Measurements from ENCODE around the gene RTN1. TPM values are rescaled to one million over a fixed set of nuclear protein-coding genes. Genes with fewer than 3 reads are reported as not detected.

The RTN1 gene
- total RNA-seq, 2 experiments from 2014 or later = not detected

DNA sequence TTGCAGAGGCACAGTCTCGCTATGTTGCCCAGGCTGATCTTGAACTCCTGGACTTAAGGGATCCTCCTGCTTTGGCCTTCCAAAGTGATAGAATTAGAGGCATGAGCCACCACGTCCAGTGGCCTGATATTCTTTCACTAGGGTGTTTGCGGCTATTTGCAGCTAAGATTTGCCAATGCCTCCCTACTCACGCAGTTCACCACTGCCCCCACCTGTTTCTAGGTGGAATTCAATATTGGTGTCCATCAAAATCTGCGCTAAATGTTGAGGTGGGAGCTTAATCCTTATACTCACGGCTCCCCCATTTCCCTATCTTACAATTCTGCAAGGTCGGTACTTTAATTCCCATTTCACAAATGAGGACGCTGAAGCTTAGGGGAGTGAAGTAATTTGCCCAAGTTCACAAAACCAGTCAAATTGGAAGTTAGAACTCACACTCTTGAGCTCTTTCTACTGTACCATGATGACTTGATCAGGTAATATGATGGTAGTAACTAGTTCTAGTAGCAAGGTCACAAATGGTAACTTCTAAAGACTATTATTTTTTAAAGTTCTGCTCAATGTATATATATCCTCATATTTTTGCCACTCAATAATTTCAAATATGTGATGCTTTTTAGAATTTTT, 27.3 kb upstream of the RTN1 start:
- intact Hi-C loops (cut with micrococcal nuclease; ENCODE audit: unreplicated experiment) = no loop called here
- BruUV-seq (replicated peaks) = no TSS peak

DNA sequence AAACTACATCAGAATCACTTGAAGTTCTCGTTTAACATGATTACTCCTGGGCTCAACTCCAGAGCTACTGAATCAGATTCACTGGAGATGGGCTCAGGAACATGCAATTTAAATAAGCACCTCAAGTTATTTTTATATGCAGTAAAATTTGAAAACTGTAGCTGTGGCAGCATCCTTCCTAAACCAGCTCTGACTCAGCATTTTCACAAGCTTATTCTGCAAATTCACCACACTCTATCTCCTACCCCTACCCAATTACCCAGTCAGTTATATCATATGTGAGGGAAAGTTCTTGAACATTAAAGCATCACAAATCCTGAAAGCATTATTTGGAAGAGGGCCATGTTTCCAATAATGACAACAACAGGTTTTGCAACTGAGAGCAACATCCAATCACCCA, 25.1 kb upstream of the RTN1 start:
- no peak for DNase-seq (ENCODE audit: low spot score)
- intact Hi-C loops (cut with micrococcal nuclease; ENCODE audit: unreplicated experiment) = no loop called here
- Histone ChIP-seq H3K9me2 (ENCODE audit: insufficient read depth, low read length) (no peaks in the 10 kb centered on the region), H3K27ac (ENCODE audit: low read depth, low read length, poor library complexity, severe bottlenecking) (no peak overlapping the region), H2AFZ (ENCODE audit: low read length) (no peak overlapping the region), H3K4me2 (ENCODE audit: low read length) (no peak overlapping the region), H3K9me3 (ENCODE audit: low read length) (no peaks in the 10 kb centered on the region), H3K4me3 (ENCODE audit: low read depth, low read length, poor library complexity, severe bottlenecking) (no peak overlapping the region), H3K79me2 (ENCODE audit: insufficient read depth, low read depth, low read length) (no peaks in the 10 kb centered on the region), H4K20me1 (ENCODE audit: insufficient read depth, low read length) (no peaks in the 10 kb centered on the region), H3K4me1 (ENCODE audit: insufficient read depth, low read length, poor library complexity, severe bottlenecking) (no peaks in the 10 kb centered on the region), H3K36me3 (ENCODE audit: insufficient read depth, low read length) (no peaks in the 10 kb centered on the region)
- CTCF ChIA-PET (ENCODE audit: unreplicated experiment) = no interaction called here
- BruUV-seq (replicated peaks) = no TSS peak
- POLR2A ChIA-PET = interaction anchor here (0.6 kb wide), 1 partner anchor 403 kb away, joined by 3 read pairs; no protein-coding TSS in a partner anchor
- no peak for TF ChIP-seq EZH2phosphoT487 (IDR thresholded peaks at IDR 0.05; ENCODE audit: borderline replicate concordance, low read depth, low read length)
- TF ChIP-seq, protein P1, sequence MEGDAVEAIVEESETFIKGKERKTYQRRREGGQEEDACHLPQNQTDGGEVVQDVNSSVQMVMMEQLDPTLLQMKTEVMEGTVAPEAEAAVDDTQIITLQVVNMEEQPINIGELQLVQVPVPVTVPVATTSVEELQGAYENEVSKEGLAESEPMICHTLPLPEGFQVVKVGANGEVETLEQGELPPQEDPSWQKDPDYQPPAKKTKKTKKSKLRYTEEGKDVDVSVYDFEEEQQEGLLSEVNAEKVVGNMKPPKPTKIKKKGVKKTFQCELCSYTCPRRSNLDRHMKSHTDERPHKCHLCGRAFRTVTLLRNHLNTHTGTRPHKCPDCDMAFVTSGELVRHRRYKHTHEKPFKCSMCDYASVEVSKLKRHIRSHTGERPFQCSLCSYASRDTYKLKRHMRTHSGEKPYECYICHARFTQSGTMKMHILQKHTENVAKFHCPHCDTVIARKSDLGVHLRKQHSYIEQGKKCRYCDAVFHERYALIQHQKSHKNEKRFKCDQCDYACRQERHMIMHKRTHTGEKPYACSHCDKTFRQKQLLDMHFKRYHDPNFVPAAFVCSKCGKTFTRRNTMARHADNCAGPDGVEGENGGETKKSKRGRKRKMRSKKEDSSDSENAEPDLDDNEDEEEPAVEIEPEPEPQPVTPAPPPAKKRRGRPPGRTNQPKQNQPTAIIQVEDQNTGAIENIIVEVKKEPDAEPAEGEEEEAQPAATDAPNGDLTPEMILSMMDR (conservative IDR thresholded peaks at IDR 0.05; ENCODE audit: low read length) = no peak

More for the DNA sequence above, 27.3 kb upstream of the RTN1 start:
- no peaks in the 10 kb centered on the region for H3K36me3 ChIP-seq (ENCODE audit: insufficient read depth, low read length)
- no peak overlapping the region for H2AFZ ChIP-seq (ENCODE audit: low read length)
- ChIA-PET CTCF (ENCODE audit: unreplicated experiment) (no interaction called here), POLR2A (interaction anchor here (0.5 to 0.7 kb wide), 3 partner anchors 37 to 304 kb away, joined by 3 to 4 read pairs (median 4); no protein-coding TSS in a partner anchor)
- TF ChIP-seq, protein P1 (conservative IDR thresholded peaks at IDR 0.05; ENCODE audit: low read length) = peak; percentile 68
- TF ChIP-seq EZH2phosphoT487 (IDR thresholded peaks at IDR 0.05; ENCODE audit: borderline replicate concordance, low read depth, low read length) = no peak
- DNase-seq (ENCODE audit: low spot score) = peak; percentile 18
- no peak overlapping the region for H3K4me3 ChIP-seq (ENCODE audit: low read depth, low read length, poor library complexity, severe bottlenecking)
- H3K9me2 ChIP-seq (ENCODE audit: insufficient read depth, low read length) = no peaks in the 10 kb centered on the region
- H3K27ac ChIP-seq (ENCODE audit: low read depth, low read length, poor library complexity, severe bottlenecking) = no peak overlapping the region
- H3K4me2 ChIP-seq (ENCODE audit: low read length) = no peak overlapping the region
- no peaks in the 10 kb centered on the region for H3K9me3 ChIP-seq (ENCODE audit: low read length)
- no peaks in the 10 kb centered on the region for H3K79me2 ChIP-seq (ENCODE audit: insufficient read depth, low read depth, low read length)
- H4K20me1 ChIP-seq (ENCODE audit: insufficient read depth, low read length) = no peaks in the 10 kb centered on the region
- no peaks in the 10 kb centered on the region for H3K4me1 ChIP-seq (ENCODE audit: insufficient read depth, low read length, poor library complexity, severe bottlenecking)

DNA sequence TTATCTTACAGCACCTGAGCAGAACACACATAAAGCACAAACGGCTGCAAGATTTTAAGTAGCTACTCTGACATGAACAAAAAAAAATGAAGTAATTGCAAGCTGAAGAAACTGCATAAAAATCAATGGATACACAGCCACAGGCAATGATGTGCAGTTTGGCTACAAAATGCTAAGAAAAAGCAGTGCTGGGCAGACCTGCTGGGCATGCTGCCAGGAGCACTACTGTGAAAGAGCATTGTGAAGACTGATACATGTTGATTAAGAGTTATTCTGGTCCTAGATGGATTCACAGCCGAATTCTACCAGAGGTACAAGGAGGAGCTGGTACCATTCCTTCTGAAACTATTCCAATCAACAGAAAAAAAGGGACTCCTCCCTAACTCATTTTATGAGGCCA, 20.1 kb upstream of the RTN1 start:
- no peaks in the 10 kb centered on the region for H3K36me3 ChIP-seq (ENCODE audit: insufficient read depth, low read length)
- no peak overlapping the region for H2AFZ ChIP-seq (ENCODE audit: low read length)
- H3K27ac ChIP-seq (ENCODE audit: low read depth, low read length, poor library complexity, severe bottlenecking) = no peak overlapping the region
- TF ChIP-seq, protein P1 (conservative IDR thresholded peaks at IDR 0.05; ENCODE audit: low read length) = no peak
- TF ChIP-seq EZH2phosphoT487 (IDR thresholded peaks at IDR 0.05; ENCODE audit: borderline replicate concordance, low read depth, low read length) = no peak
- H3K4me2 ChIP-seq (ENCODE audit: low read length) = no peak overlapping the region
- no TSS peak for BruUV-seq (replicated peaks)
- POLR2A ChIA-PET = no interaction called here
- no peaks in the 10 kb centered on the region for H3K9me3 ChIP-seq (ENCODE audit: low read length)
- intact Hi-C loops (cut with micrococcal nuclease; ENCODE audit: unreplicated experiment) = no loop called here
- no peaks in the 10 kb centered on the region for H3K4me1 ChIP-seq (ENCODE audit: insufficient read depth, low read length, poor library complexity, severe bottlenecking)
- no peaks in the 10 kb centered on the region for H4K20me1 ChIP-seq (ENCODE audit: insufficient read depth, low read length)
- no peaks in the 10 kb centered on the region for H3K9me2 ChIP-seq (ENCODE audit: insufficient read depth, low read length)
- no peak for DNase-seq (ENCODE audit: low spot score)
- no peaks in the 10 kb centered on the region for H3K79me2 ChIP-seq (ENCODE audit: insufficient read depth, low read depth, low read length)
- CTCF ChIA-PET (ENCODE audit: unreplicated experiment) = no interaction called here
- no peak overlapping the region for H3K4me3 ChIP-seq (ENCODE audit: low read depth, low read length, poor library complexity, severe bottlenecking)
